A673 (cell line): Measurements from ENCODE around the gene POU2AF1. TPM values are rescaled to one million over a fixed set of nuclear protein-coding genes. Genes with fewer than 3 reads are reported as not detected.

Source experiments
- Bru-seq: library from RNA; stranded (reverse); fragments of 400-500 nt; gene quantifications from one replicate; lab custom pipeline; 2021; lab: Mats Ljungman, UMichigan
- BruChase-seq, 2 experiments: library from RNA; stranded (reverse); fragments of 400-500 nt; gene quantifications; one replicate each; lab custom pipeline; 2021; lab: Mats Ljungman, UMichigan
- BruUV-seq: library from RNA; stranded (reverse); fragments of 400-500 nt; replicated peaks from 2 replicates; lab custom pipeline; 2021; lab: Mats Ljungman, UMichigan
- CTCF ChIA-PET: fragments of 300-600 bp; sonication (Branson Sonifier 250); formaldehyde crosslinking; loops from one replicate; lab custom pipeline; 2022; ENCODE audit warnings: antibody characterized with exemption; lab: Charles Lee
- POLR2A ChIA-PET: fragments of 300-600 bp; sonication (Branson Sonifier 250); formaldehyde crosslinking; loops from one replicate; lab custom pipeline; 2022; ENCODE audit warnings: antibody characterized with exemption; ENCODE audit not compliant: low non-redundant PET; lab: Charles Lee
- DNase-seq: peaks from one replicate; pipeline ENCODE4 v3.0.0-alpha.2; 2015; ENCODE audit warnings: low spot score
- H3K27ac ChIP-seq: fragments of 200-600 bp; sonication (generic); 2 replicates; pipeline ENCODE4 v1.5.1; 2016; ENCODE audit warnings: mixed run types, low read depth, mild to moderate bottlenecking, mixed read lengths, antibody characterized with exemption, low read length; ENCODE audit not compliant: poor library complexity, severe bottlenecking
- H3K27me3 ChIP-seq: fragments of 200-600 bp; sonication (generic); replicated peaks from 2 replicates; pipeline ENCODE4 v1.6.1; 2017; ENCODE audit warnings: mixed run types, low read depth, mild to moderate bottlenecking, mixed read lengths, antibody characterized with exemption, low read length; ENCODE audit not compliant: insufficient read depth, poor library complexity
- H3K36me3 ChIP-seq: fragments of 200-600 bp; sonication (generic); 2 replicates; pipeline ENCODE4 v1.6.1; 2016; ENCODE audit warnings: mixed run types, mild to moderate bottlenecking, mixed read lengths, antibody characterized with exemption, low read length; ENCODE audit not compliant: insufficient read depth, poor library complexity, severe bottlenecking
- H3K4me1 ChIP-seq: fragments of 200-600 bp; sonication (generic); 2 replicates; pipeline ENCODE4 v1.6.1; 2017; ENCODE audit warnings: mixed run types, mild to moderate bottlenecking, mixed read lengths, antibody characterized with exemption, low read length; ENCODE audit not compliant: insufficient read depth, poor library complexity, severe bottlenecking
- H3K4me3 ChIP-seq: fragments of 200-600 bp; sonication (generic); 2 replicates; pipeline ENCODE4 v1.5.1; 2016; ENCODE audit warnings: low read depth, mixed run types, mild to moderate bottlenecking, mixed read lengths, low read length; ENCODE audit not compliant: poor library complexity, severe bottlenecking
- H3K9me3 ChIP-seq: fragments of 200-600 bp; sonication (generic); 2 replicates; pipeline ENCODE4 v1.6.1; 2016; ENCODE audit warnings: mixed run types, low read depth, mild to moderate bottlenecking, mixed read lengths, antibody characterized with exemption, low read length; ENCODE audit not compliant: poor library complexity, severe bottlenecking
- CTCF ChIP-seq: fragments of 300-800, 200-600 bp; sonication (generic); conservative IDR thresholded peaks from 2 replicates; pipeline ENCODE4 v1.5.1; 2017; ENCODE audit warnings: low read depth, mild to moderate bottlenecking, antibody characterized with exemption, low read length, moderate library complexity, mixed read lengths
- EZH2 ChIP-seq: fragments of 200-600 bp; sonication (generic); IDR thresholded peaks from 2 replicates; pipeline ENCODE4 v1.6.1; 2017; ENCODE audit warnings: borderline replicate concordance, low read depth, mild to moderate bottlenecking, mixed read lengths, antibody characterized with exemption, low read length; ENCODE audit not compliant: poor library complexity, severe bottlenecking
- intact Hi-C: fragments of 100-400 bp; cut with micrococcal nuclease; formaldehyde crosslinking; loops from one replicate; pipeline ENCODE4 v1.10.0; 2022; ENCODE audit not compliant: unreplicated experiment
- long read RNA-seq: library from polyadenylated mRNA; stranded (forward); transcript quantifications from one replicate; pipeline ENCODE4 v2.0.0, GENCODE V29; 2022
- total RNA-seq: library from RNA; stranded (reverse); gene quantifications from 2 replicates; pipeline ENCODE4 v1.2.3, GENCODE V29; 2021

The POU2AF1 gene
- not detected in 2 replicates for total RNA-seq
- percentile 3 among the genes with signal in this experiment for Bru-seq, nascent RNA
- BruChase-seq, experiment 1, labeled RNA remaining after a 2-hour chase, result not detected
- percentile 3 among the genes with signal in this experiment for BruChase-seq, experiment 2, labeled RNA remaining after a 6-hour chase
- long read RNA-seq, result 0 reads

GRCh38 chr11:111378861-111379601 is at the start of gene POU2AF1:
Gene POU2AF1, minus strand, starts transcription at chr11:111379275. Its CDS starts 98 bp downstream, at chr11:111379177.
- H3K4me3 ChIP-seq, result no peak within 1 kb of the TSS
- no peaks in the 10 kb centered on the region for H3K36me3 ChIP-seq
- no peak for DNase-seq
- H3K27ac ChIP-seq, result no peak within 1 kb of the TSS
- BruUV-seq, result no TSS peak
- ChIA-PET CTCF (interaction anchor here (0.6 kb wide), 1 partner anchor 56 kb away, joined by 5 read pairs; no protein-coding TSS in a partner anchor), POLR2A (no interaction called here)
- intact Hi-C loops, result no loop called here
- TF ChIP-seq EZH2, result no peak
- TF ChIP-seq CTCF, result no peak
- no peaks in the 10 kb centered on the region for H3K9me3 ChIP-seq
- peaks cover 8% of the 10 kb centered on the region for H3K4me1 ChIP-seq
- H3K27me3 ChIP-seq, result no peaks in the 10 kb centered on the region

- Histone ChIP-seq H3K4me3 (no peak overlapping the region), H3K27me3 (no peaks in the 10 kb centered on the region), H3K9me3 (no peaks in the 10 kb centered on the region), H3K36me3 (no peaks in the 10 kb centered on the region), H3K4me1 (peaks cover 25% of the 10 kb centered on the region), H3K27ac (no peak overlapping the region)
- TF ChIP-seq CTCF (no peak), EZH2 (no peak)
- ChIA-PET POLR2A (no interaction called here), CTCF (interaction anchor here (0.5 to 2.7 kb wide), 7 partner anchors 11 to 145 kb away, joined by 4 to 21 read pairs (median 4); partner anchors contain the start of gene POU2AF3)
- no TSS peak for BruUV-seq
- no peak for DNase-seq
- intact Hi-C loops, result loop anchor here (10.0 kb wide), 2 partner anchors 713 to 963 kb away; partner anchors contain the start of gene ARHGAP20
Observed at GRCh38 chr11:111428113-111428876, 49.2 kb upstream of the POU2AF1 start.

- CTCF ChIA-PET, result interaction anchor here (1.0 to 1.4 kb wide), 3 partner anchors 19 to 145 kb away, joined by 4 to 8 read pairs (median 4); no protein-coding TSS in a partner anchor
- H3K4me3 ChIP-seq, result no peak overlapping the region
- H3K36me3 ChIP-seq, result no peaks in the 10 kb centered on the region
- no peaks in the 10 kb centered on the region for H3K27me3 ChIP-seq
- no peaks in the 10 kb centered on the region for H3K9me3 ChIP-seq
- no TSS peak for BruUV-seq
- no peak overlapping the region for H3K27ac ChIP-seq
- POLR2A ChIA-PET, result no interaction called here
- H3K4me1 ChIP-seq, result peaks cover 25% of the 10 kb centered on the region
- DNase-seq, result peak; percentile 86
- TF ChIP-seq EZH2 (no peak), CTCF (no peak)
- intact Hi-C loops, result loop anchor here (10.0 kb wide), 2 partner anchors 713 to 963 kb away; partner anchors contain the start of gene ARHGAP20
Observed at GRCh38 chr11:111427471-111427912, 48.4 kb upstream of the POU2AF1 start.
